Activated CD4-positive, alpha-beta T cell treated with anti-CD3 and anti-CD28 coated beads for 4 hours (primary cell): ENCODE data around the gene TREML1.
"Not testable (repeated sequence)": the region's sequence is repeated elsewhere in the genome, so short reads cannot be mapped to it uniquely, and the experiment has no call there.

ENCODE experiments used
- DNase-seq, 2 donors: peaks; one replicate each; pipeline ENCODE4 v3.0.0-alpha.2; 2020

TREML1 gene

DNA sequence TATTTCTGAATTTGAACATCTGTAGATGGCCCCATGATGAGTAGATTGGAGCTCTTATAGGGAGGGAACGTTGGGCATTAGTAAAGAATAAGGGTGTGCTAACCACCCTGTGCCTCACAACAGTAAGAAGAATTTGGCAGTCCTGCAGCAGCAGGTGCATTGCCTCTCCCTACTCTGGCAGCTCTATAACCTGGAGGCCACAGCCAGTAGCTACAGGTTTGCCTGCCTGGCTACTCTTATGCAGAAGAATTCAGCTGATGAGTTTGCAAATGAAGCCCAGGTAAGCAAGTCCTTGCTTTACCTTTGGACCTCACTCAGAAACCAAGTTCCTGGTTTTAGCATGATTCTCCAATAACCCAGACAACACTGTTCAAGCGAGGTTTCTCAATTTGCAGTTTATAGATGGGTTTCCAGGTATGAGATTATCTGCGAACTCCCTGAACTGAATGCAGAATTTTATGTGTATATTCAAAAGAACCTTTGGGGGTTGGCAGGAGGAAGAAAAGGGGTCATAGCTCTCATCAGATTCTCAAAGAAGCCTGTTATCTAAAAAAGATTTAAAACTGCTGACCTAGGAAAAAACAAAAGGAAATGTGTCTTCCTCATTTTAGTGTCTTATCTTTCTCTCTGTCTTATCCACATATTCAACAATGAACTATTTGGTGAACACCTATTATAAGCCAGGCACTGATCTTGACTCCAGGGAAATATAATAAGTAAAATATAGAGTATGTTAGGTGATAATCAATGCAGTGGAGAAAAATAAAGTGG lies 18.9 kb downstream of the TREML1 start:
- DNase-seq, result no peak

DNA sequence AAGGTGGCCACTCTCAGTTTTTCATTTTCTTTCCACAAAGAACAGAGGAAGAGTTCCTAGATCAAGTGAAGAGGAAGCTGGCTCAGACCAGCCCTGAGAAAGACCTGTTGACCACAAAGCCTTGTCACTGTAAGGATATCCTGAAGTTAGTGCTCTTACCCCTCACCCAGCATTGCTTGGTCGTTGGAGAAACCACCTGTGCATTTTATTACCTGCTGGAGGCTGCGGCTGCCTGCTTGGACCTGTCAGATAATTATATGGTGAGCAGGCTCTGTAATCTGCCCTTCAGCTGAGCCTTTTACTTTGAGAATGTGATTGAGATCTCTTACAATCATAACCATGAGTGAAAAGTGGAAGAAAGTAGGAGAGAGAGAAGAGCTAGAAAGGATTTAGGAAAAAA lies 21.9 kb downstream of the TREML1 start:
- DNase-seq, result no peak

DNA sequence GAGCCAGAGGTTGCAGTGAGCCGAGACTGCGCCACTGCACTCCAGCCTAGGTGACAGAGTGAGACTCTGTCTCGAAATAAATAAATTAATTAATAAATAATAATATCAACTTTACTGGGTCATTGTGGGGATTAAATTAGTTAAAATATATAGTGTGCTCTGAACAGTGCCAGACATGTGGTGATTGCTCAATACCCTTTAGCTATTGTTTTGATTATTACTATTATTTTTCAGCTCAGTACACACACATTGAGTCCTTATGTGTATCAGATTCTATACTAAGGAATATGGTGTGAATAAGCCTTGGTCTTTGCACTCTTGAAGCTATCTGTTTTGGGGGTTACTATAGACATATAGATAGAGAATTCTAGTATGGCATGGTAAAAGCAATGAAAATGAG lies 28.9 kb downstream of the TREML1 start:
- no peak for DNase-seq

DNA sequence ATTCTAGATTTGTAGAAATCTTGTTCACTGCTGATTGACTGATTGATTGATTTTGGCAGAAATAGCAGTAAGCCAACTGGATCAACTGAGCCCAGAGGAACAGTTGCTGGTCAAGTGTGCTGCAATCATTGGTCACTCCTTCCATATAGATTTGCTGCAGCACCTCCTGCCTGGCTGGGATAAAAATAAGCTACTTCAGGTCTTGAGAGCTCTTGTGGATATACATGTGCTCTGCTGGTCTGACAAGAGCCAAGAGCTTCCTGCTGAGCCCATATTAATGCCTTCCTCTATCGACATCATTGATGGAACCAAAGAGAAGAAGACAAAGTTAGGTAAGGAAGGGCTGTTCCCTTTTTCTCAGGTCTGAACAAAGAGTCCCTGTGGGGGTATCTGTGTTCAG lies 31.2 kb downstream of the TREML1 start:
- DNase-seq, result no peak

DNA sequence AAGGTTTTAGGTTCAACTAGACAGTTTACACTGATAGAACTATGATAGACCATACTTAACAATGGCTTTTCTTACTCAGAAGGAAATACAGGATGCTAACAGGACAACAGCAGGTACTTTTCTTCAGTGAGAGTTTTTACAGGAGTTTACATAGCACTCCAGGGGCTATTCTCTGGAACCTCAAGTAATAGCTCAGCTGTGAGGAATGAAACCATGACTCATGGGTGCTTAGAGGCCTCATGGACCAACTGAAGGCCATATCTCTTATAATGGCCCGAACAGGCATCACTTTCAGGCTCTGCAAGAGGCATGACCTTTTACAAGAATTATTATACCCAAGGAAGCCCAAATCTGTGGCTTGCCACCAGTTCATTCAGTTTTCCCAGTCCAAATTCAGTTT lies 31.8 kb downstream of the TREML1 start:
- DNase-seq, result no peak

DNA sequence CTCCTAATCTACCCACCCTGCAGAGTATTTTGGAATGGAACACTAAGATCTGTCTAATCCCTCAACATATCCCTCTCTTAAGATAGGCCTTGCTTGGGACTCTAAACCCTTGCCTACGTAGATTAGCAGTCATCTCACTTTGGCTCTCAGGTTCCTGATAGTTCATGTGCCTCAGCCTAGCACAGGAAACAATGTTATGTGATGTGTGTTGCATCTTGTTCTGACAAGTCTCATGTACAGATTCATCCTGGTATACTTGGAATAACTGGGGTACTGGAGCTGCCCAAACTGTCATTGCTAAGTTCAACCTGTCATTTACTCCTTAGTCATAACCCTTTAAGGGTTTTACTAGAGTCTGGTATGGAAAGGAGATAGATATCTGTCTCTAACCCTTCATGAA lies 34.1 kb downstream of the TREML1 start:
- no peak for DNase-seq

DNA sequence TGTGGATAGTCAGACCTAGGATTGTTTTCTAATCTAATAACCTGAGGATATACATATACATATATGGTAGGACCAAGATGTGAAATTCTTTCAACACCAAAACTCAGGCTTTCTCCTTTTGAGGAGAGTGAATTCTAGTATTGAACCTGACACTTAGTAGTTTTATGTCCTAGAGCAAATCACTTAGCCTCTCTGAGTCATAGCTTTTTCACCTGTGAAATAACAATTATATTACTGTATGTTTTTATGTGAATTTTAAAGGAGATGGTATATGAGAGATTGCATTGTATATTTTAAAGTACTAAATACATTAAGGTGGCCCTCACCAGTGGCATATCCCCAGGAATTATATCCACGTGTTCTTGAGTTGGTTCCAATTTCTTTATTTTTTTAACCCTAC lies 34.6 kb downstream of the TREML1 start:
- no peak for DNase-seq

DNA sequence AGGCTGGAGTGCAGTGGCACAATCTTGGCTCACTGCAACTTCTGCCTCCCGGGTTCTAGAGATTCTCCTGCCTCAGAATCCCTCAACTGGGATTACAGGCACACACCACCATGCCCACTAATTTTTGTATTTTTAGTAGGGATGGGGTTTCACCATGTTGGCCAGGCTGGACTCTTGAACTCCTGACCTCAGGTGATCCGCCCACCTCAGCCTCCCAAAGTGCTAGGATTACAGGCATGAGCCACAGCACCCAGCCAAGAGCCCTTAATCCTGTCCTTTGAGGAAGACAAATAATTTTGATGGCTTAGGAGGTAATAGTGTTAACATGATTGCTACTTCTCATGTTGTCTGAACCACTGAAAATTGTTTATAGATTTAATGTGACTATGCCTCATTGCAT lies 39.1 kb downstream of the TREML1 start:
- not testable (repeated sequence) for DNase-seq

DNA sequence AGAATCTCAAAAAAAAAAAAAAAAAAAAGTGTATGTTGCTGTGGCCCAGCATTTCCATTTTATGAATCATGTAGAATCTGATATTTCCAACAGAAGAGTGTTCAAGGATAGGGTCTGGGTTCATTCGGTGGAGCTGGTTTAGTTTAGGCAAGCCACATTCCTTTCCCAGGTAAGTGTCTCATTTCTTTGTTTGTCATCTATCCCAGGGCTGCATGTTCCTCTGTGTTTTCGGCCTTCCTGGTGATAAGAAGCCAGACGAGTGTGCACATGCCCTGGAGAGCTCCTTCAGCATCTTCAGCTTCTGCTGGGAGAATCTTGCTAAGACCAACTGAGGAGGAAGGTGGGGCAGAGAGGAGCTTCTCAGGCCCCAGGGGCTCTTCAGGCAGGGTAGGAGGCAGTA lies 43.1 kb downstream of the TREML1 start:
- no peak for DNase-seq

DNA sequence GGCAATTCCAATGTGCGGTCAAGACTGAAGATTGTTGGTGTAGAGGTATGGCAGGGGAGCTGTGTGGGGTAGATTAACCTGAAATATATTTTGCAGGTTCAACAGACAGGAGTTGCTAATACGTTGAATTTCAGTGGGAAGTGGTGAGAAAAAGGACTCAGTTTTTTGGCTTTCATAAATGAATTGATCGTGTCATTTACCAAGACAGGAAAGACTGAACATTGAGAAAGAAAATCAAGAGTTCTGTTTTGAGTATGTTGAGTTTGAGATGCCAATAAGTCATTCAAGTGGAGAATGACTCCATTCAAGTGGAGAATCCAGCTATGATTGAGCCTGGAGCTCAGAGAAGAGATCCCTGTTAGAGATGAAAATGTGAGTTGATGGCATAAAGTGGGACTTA lies 50.3 kb downstream of the TREML1 start:
- no peak for DNase-seq

DNA sequence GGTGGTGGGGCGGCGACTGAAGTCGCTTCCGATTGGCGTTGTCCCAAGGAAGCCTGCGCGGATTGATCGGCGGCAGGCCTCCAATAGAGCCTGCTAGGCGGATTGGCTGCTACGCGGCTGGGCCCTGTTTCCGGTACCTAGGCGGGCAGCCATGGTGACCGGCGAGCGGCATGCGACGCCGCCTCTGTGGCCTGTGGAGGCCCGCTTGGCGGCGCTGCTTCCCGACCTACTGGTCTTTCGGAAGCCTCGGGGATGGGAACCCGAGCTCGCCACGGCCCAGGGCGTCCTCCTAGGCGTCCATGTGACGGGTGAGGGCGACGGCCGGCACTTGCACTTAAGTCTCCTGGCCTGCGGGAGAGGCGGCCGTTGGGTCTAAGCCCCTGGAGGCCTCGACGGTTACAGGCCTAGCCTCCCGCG lies 53.3 kb downstream of the TREML1 start:
- DNase-seq, result peak in 1 of 2 donors; percentile 11
